Measurements from ENCODE around the gene EEFSEC.

DNA sequence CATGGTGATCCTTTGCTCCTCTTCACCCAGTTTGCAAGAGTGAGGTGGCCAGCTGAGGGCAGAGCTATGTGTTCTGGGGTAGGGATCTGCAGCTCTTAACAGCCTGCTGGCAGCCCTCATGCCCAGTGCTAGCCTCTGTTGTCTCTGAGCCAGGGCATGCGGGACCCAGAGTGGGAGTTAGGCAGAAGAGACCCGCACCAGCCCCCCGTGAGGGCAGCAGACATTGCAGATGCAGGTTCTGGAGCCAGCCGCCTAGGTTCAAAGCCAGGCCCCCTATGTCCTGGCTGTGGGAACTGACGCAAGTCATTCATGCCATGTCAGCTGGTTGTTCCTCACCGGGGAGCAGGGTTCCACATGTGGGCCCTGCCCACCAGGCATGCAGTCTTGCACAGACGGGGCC lies 238.7 kb downstream of the EEFSEC start:
- TF ChIP-seq, protein P1, sequence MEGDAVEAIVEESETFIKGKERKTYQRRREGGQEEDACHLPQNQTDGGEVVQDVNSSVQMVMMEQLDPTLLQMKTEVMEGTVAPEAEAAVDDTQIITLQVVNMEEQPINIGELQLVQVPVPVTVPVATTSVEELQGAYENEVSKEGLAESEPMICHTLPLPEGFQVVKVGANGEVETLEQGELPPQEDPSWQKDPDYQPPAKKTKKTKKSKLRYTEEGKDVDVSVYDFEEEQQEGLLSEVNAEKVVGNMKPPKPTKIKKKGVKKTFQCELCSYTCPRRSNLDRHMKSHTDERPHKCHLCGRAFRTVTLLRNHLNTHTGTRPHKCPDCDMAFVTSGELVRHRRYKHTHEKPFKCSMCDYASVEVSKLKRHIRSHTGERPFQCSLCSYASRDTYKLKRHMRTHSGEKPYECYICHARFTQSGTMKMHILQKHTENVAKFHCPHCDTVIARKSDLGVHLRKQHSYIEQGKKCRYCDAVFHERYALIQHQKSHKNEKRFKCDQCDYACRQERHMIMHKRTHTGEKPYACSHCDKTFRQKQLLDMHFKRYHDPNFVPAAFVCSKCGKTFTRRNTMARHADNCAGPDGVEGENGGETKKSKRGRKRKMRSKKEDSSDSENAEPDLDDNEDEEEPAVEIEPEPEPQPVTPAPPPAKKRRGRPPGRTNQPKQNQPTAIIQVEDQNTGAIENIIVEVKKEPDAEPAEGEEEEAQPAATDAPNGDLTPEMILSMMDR (IDR thresholded peaks at IDR 0.05; ENCODE audit: insufficient read depth, low read depth, low read length), result no peak
- TF ChIP-seq EZH2 (IDR thresholded peaks at IDR 0.05; ENCODE audit: insufficient read depth, low read length), result no peak
